Mesenchymal stem cell (in vitro differentiated cells and primary cell): ENCODE results near the gene TSPAN8.

ENCODE experiments used
- DNase-seq: peaks from one replicate; pipeline ENCODE4 v3.0.0-alpha.2; 2013
- H2AFZ ChIP-seq: one replicate; pipeline ENCODE4 v1.6.1; 2013; ENCODE audit warnings: low read depth, mild to moderate bottlenecking, control low read depth, inconsistent platforms, low read length, moderate library complexity
- H2AK5ac ChIP-seq: 2 replicates; pipeline ENCODE4 v1.6.1; 2013; ENCODE audit warnings: low read length, moderate library complexity, mild to moderate bottlenecking, inconsistent platforms; ENCODE audit not compliant: severe bottlenecking
- H2BK120ac ChIP-seq: one replicate; pipeline ENCODE4 v1.6.1; 2013; ENCODE audit warnings: low read depth, mild to moderate bottlenecking, inconsistent platforms, low read length, moderate library complexity
- H2BK12ac ChIP-seq, 2 experiments: one replicate each; pipeline ENCODE4 v1.6.1; 2013; ENCODE audit warnings: inconsistent platforms in 2 of 2, low read length in 2 of 2, mild to moderate bottlenecking in 2 of 2, moderate library complexity in 2 of 2, control low read depth in 1 of 2
- H2BK15ac ChIP-seq: one replicate; pipeline ENCODE4 v1.6.1; 2013; ENCODE audit warnings: mild to moderate bottlenecking, low read depth, inconsistent platforms; ENCODE audit not compliant: poor library complexity, severe bottlenecking
- H2BK5ac ChIP-seq: 2 replicates; pipeline ENCODE4 v1.6.1; 2013; ENCODE audit warnings: low read depth, mild to moderate bottlenecking, low read length, control low read depth, inconsistent platforms; ENCODE audit not compliant: poor library complexity, severe bottlenecking
- H3K14ac ChIP-seq, 2 experiments: one replicate each; pipeline ENCODE4 v1.6.1; 2013; ENCODE audit warnings: inconsistent platforms in 2 of 2, low read length in 2 of 2, control low read depth in 1 of 2, mild to moderate bottlenecking in 1 of 2, moderate library complexity in 1 of 2
- H3K18ac ChIP-seq, 2 experiments: one replicate each; pipeline ENCODE4 v1.6.1; 2013; ENCODE audit warnings: inconsistent platforms in 2 of 2, low read length in 2 of 2, control low read depth in 1 of 2, low read depth in 1 of 2, mild to moderate bottlenecking in 1 of 2
- H3K23ac ChIP-seq, 2 experiments: one replicate each; pipeline ENCODE4 v1.6.1; 2013; ENCODE audit warnings: inconsistent platforms in 2 of 2, low read length in 2 of 2, mild to moderate bottlenecking in 2 of 2, moderate library complexity in 2 of 2, control low read depth in 1 of 2
- H3K27ac ChIP-seq: 2 replicates; pipeline ENCODE4 v1.5.1; 2013; ENCODE audit warnings: mild to moderate bottlenecking, moderate library complexity, low read length, control low read depth, inconsistent platforms; ENCODE audit not compliant: poor library complexity, severe bottlenecking
- H3K27me3 ChIP-seq, 2 experiments: 2 replicates each; pipeline versions ENCODE4 v1.6.1 to v1.7.0; 2013; ENCODE audit warnings: low read length in 2 of 2, mild to moderate bottlenecking in 2 of 2, moderate library complexity in 2 of 2, control low read depth in 1 of 2, inconsistent platforms in 1 of 2; ENCODE audit not compliant: control insufficient read depth in 1 of 2, insufficient read depth in 1 of 2
- H3K36me3 ChIP-seq, 2 experiments: 2 replicates each; pipeline versions ENCODE4 v1.6.1 to v1.7.0; 2013; ENCODE audit warnings: low read length in 2 of 2, control low read depth in 1 of 2, inconsistent platforms in 1 of 2, low read depth in 1 of 2, mild to moderate bottlenecking in 1 of 2; ENCODE audit not compliant: insufficient read depth in 2 of 2, control insufficient read depth in 1 of 2
- H3K4ac ChIP-seq, 2 experiments: one replicate each; pipeline ENCODE4 v1.6.1; 2013; ENCODE audit warnings: inconsistent platforms in 2 of 2, low read length in 2 of 2, mild to moderate bottlenecking in 2 of 2, moderate library complexity in 2 of 2, control low read depth in 1 of 2, low read depth in 1 of 2
- H3K4me1 ChIP-seq: 2 replicates; pipeline ENCODE4 v1.6.1; 2013; ENCODE audit warnings: low read depth, low read length, control low read depth; ENCODE audit not compliant: control insufficient read depth, insufficient read depth
- H3K4me2 ChIP-seq: 2 replicates; pipeline ENCODE4 v1.6.1; 2013; ENCODE audit warnings: low read length, mild to moderate bottlenecking, inconsistent platforms; ENCODE audit not compliant: poor library complexity, severe bottlenecking
- H3K4me3 ChIP-seq, 2 experiments: 2 replicates each; pipeline versions ENCODE4 v1.5.1 to v1.7.0; 2013; ENCODE audit warnings: low read length in 2 of 2, mild to moderate bottlenecking in 2 of 2, control low read depth in 1 of 2, low read depth in 1 of 2; ENCODE audit not compliant: insufficient read depth in 1 of 2
- H3K79me1 ChIP-seq: replicated peaks from 2 replicates; pipeline ENCODE4 v1.6.1; 2013; ENCODE audit warnings: mild to moderate bottlenecking, control low read depth, low read length, inconsistent platforms; ENCODE audit not compliant: poor library complexity, severe bottlenecking
- H3K9ac ChIP-seq: 2 replicates; pipeline ENCODE4 v1.7.0; 2013; ENCODE audit warnings: mild to moderate bottlenecking, low read length, moderate library complexity
- H3K9me3 ChIP-seq: 2 replicates; pipeline ENCODE4 v1.7.0; 2013; ENCODE audit warnings: mild to moderate bottlenecking, low read length; ENCODE audit not compliant: control insufficient read depth
- H4K8ac ChIP-seq: one replicate; pipeline ENCODE4 v1.6.1; 2013; ENCODE audit warnings: inconsistent platforms, mild to moderate bottlenecking, low read length, moderate library complexity
- H4K91ac ChIP-seq: one replicate; pipeline ENCODE4 v1.6.1; 2013; ENCODE audit warnings: mild to moderate bottlenecking, low read length, inconsistent platforms
- WGBS: methylation state at CpG from one replicate; pipeline ENCODE4 v1.1.7; 2013; ENCODE audit warnings: mixed read lengths; 5-methylcytosine and 5-hydroxymethylcytosine counted together

The TSPAN8 gene

GRCh38 chr12:71190822-71191221, 33.0 kb upstream of the TSPAN8 start:
- Histone ChIP-seq H3K4ac (no peak overlapping the region), H3K27me3 (no peaks in the 10 kb centered on the region), H3K4me3 (no peak overlapping the region), H3K9ac (no peak overlapping the region), H3K4me1 (no peaks in the 10 kb centered on the region), H2BK15ac (no peak overlapping the region), H2AFZ (no peak overlapping the region), H2BK5ac (no peak overlapping the region), H3K18ac (no peak overlapping the region), H3K79me1 (no peaks in the 10 kb centered on the region), H2AK5ac (no peak overlapping the region), H3K4me2 (no peak overlapping the region), H2BK120ac (no peak overlapping the region), H2BK12ac (no peak overlapping the region), H3K14ac (no peak overlapping the region), H3K9me3 (no peaks in the 10 kb centered on the region), H3K27ac (no peak overlapping the region), H4K91ac (no peak overlapping the region), H3K36me3 (no peaks in the 10 kb centered on the region), H3K23ac (no peak overlapping the region), H4K8ac (no peak overlapping the region)
- 97% methylated on average over 3 of the region's 4 CpGs for WGBS
- DNase-seq: no peak

GRCh38 chr12:71187379-71187778, 29.6 kb upstream of the TSPAN8 start:
- Histone ChIP-seq H2BK5ac (no peak overlapping the region), H3K79me1 (no peaks in the 10 kb centered on the region), H3K4me2 (no peak overlapping the region), H4K91ac (no peak overlapping the region), H3K9me3 (no peaks in the 10 kb centered on the region), H2BK12ac (no peak overlapping the region), H3K14ac (no peak overlapping the region), H3K36me3 (no peaks in the 10 kb centered on the region), H4K8ac (no peak overlapping the region), H2AK5ac (no peak overlapping the region), H3K4me3 (no peak overlapping the region), H2AFZ (no peak overlapping the region), H2BK120ac (no peak overlapping the region), H2BK15ac (no peak overlapping the region), H3K4ac (no peak overlapping the region), H3K18ac (no peak overlapping the region), H3K23ac (no peak overlapping the region), H3K27me3 (no peaks in the 10 kb centered on the region), H3K27ac (no peak overlapping the region), H3K4me1 (no peaks in the 10 kb centered on the region), H3K9ac (no peak overlapping the region)
- WGBS: 82% methylated on average over 3 of the region's 3 CpGs
- no peak for DNase-seq

- H3K18ac ChIP-seq: no peak overlapping the region
- H3K4ac ChIP-seq: no peak overlapping the region
- no peak overlapping the region for H2BK12ac ChIP-seq
- WGBS: 83% methylated on average over 5 of the region's 5 CpGs
- H2BK5ac ChIP-seq: no peak overlapping the region
- H4K91ac ChIP-seq: no peak overlapping the region
- no peak overlapping the region for H4K8ac ChIP-seq
- no peak overlapping the region for H3K9ac ChIP-seq
- no peak overlapping the region for H2AK5ac ChIP-seq
- no peak overlapping the region for H2BK120ac ChIP-seq
- H3K4me2 ChIP-seq: no peak overlapping the region
- no peak overlapping the region for H2BK15ac ChIP-seq
- no peak overlapping the region for H3K23ac ChIP-seq
- H3K36me3 ChIP-seq: no peaks in the 10 kb centered on the region
- DNase-seq: no peak
- no peaks in the 10 kb centered on the region for H3K9me3 ChIP-seq
- no peak overlapping the region for H3K27ac ChIP-seq
- no peaks in the 10 kb centered on the region for H3K27me3 ChIP-seq
- H3K14ac ChIP-seq: no peak overlapping the region
- no peak overlapping the region for H2AFZ ChIP-seq
- H3K4me1 ChIP-seq: no peaks in the 10 kb centered on the region
- H3K79me1 ChIP-seq: no peaks in the 10 kb centered on the region
- H3K4me3 ChIP-seq: no peak overlapping the region
These were observed 28.9 kb upstream of the TSPAN8 start for GRCh38 chr12:71186571-71187288.

GRCh38 chr12:71183846-71184245, 26.0 kb upstream of the TSPAN8 start:
- Histone ChIP-seq H3K36me3 (no peaks in the 10 kb centered on the region), H2BK5ac (no peak overlapping the region), H4K91ac (no peak overlapping the region), H3K4me1 (no peaks in the 10 kb centered on the region), H3K18ac (no peak overlapping the region), H2BK120ac (no peak overlapping the region), H3K4ac (no peak overlapping the region), H2AK5ac (no peak overlapping the region), H3K27me3 (no peaks in the 10 kb centered on the region), H2BK15ac (no peak overlapping the region), H3K27ac (no peak overlapping the region), H3K9me3 (no peaks in the 10 kb centered on the region), H3K14ac (no peak overlapping the region), H2BK12ac (no peak overlapping the region), H3K4me3 (no peak overlapping the region), H4K8ac (no peak overlapping the region), H3K4me2 (no peak overlapping the region), H3K9ac (peak overlapping the region; percentile 0), H2AFZ (no peak overlapping the region), H3K23ac (no peak overlapping the region), H3K79me1 (no peaks in the 10 kb centered on the region)
- DNase-seq: no peak
